ENCODE data around the gene ZNF688. TPM values are rescaled to one million over a fixed set of nuclear protein-coding genes. Genes with fewer than 3 reads are reported as not detected.
A peak's percentile ranks its signal among the peaks of the same experiment; 100 is the strongest.

ZNF688 gene
- total and polyA plus RNA-seq, 2 of the 13 experiments (the other 11 are each of a cell fraction or from before 2014, with no cell fraction given) = 2.4 to 5.4 TPM

- no peak for TF ChIP-seq HIC2 (CRISPR knock-in tag; IDR thresholded peaks at IDR 0.05; ENCODE audit: low read depth)
- 0 out of 2 replicates have a peak, but pooled peaks have one; percentile 45 for TF ChIP-seq ZNF790 (CRISPR knock-in tag; IDR thresholded peaks at IDR 0.05; ENCODE audit: borderline replicate concordance)
- 0 out of 2 replicates have a peak, but pooled peaks have one; percentile 3 for TF ChIP-seq ETS1 (CRISPR knock-in tag; IDR thresholded peaks at IDR 0.05)
- TF ChIP-seq HDAC2 (CRISPR knock-in tag; IDR thresholded peaks at IDR 0.05) = peak; percentile 84
- TF ChIP-seq ZGPAT (CRISPR knock-in tag; IDR thresholded peaks at IDR 0.05) = peak; percentile 73
- 0 out of 2 replicates have a peak, but pooled peaks have one; percentile 27 for TF ChIP-seq FOXJ3 (CRISPR knock-in tag; IDR thresholded peaks at IDR 0.05; ENCODE audit: borderline replicate concordance)
- TF ChIP-seq TBX2 (CRISPR knock-in tag; IDR thresholded peaks at IDR 0.05; ENCODE audit: borderline replicate concordance) = peak; percentile 74
- peak; percentile 86 for TF ChIP-seq HNF1B (CRISPR knock-in tag; IDR thresholded peaks at IDR 0.05)
- peak; percentile 27; the same call in 1 of the 2 replicates for TF ChIP-seq TFAP4 (IDR thresholded peaks at IDR 0.05; ENCODE audit: borderline replicate concordance, low read depth)
- peak; percentile 40; the same call in 1 of the 2 replicates for TF ChIP-seq ESRRA (CRISPR knock-in tag; IDR thresholded peaks at IDR 0.05; ENCODE audit: low read depth)
- TF ChIP-seq ZNF775 (CRISPR knock-in tag; IDR thresholded peaks at IDR 0.05; ENCODE audit: borderline replicate concordance) = 0 out of 2 replicates have a peak, but pooled peaks have one; percentile 49
- TF ChIP-seq NFE2L1 (CRISPR knock-in tag; IDR thresholded peaks at IDR 0.05; ENCODE audit: borderline replicate concordance) = no peak
- peak; percentile 97 for TF ChIP-seq CREM (IDR thresholded peaks at IDR 0.05)
- TF ChIP-seq CREM (CRISPR knock-in tag; IDR thresholded peaks at IDR 0.05) = no peak; the same call in 1 of the 2 replicates
- no peak for TF ChIP-seq EP300 (IDR thresholded peaks at IDR 0.05; ENCODE audit: low read depth in 2 of 2, low read length in 2 of 2)
- TF ChIP-seq EP300 (CRISPR knock-in tag; IDR thresholded peaks at IDR 0.05; ENCODE audit: borderline replicate concordance) = no peak
- TF ChIP-seq TCF12 (IDR thresholded peaks at IDR 0.05) = no peak
- peak; percentile 48; the same call in 1 of the 2 replicates for TF ChIP-seq TCF12 (CRISPR knock-in tag; IDR thresholded peaks at IDR 0.05)
- peak; percentile 74 for TF ChIP-seq MYPOP (CRISPR knock-in tag; IDR thresholded peaks at IDR 0.05)
- TF ChIP-seq TARDBP (CRISPR knock-in tag; IDR thresholded peaks at IDR 0.05) = peak; percentile 85; the same call in 1 of the 2 replicates
Measured at GRCh38 chr16:30571445-30572322, at the start of gene ZNF688 (continued).

Measured in HepG2 (cell line).